ENCODE data around the gene CDSN. TPM values are rescaled to one million over a fixed set of nuclear protein-coding genes. Genes with fewer than 3 reads are reported as not detected.

The CDSN gene
- total RNA-seq, 6 experiments from 2014 or later = not detected

- Histone ChIP-seq H3K27me3 (no peaks in the 10 kb centered on the region), H3K4me3 (no peak overlapping the region), H3K9me3 (no peaks in the 10 kb centered on the region), H3K27ac (no peak overlapping the region), H3K4me1 (peaks cover 0 to 4% (median 0%) of the 10 kb centered on the region in 4 donors), H3K36me3 (no peaks in the 10 kb centered on the region)
- DNase-seq = no peak
- intact Hi-C loops (cut with DNase I) = no loop called here
- TF ChIP-seq CTCF (IDR thresholded peaks at IDR 0.05) = peak in 3 of 4 donors; percentile 20 to 34 (median 29)
- no peak for TF ChIP-seq POLR2A (IDR thresholded peaks at IDR 0.05)
- ATAC-seq = peak in 2 of 4 donors; percentile 23 to 27
- 48% methylated on average over 7 of the region's 8 CpGs for WGBS (ENCODE audit: insufficient coverage, low coverage, low lambda C conversion rate, missing lambda C conversion rate)
These were observed 36.4 kb downstream of the CDSN start for GRCh38 chr6:31083742-31084354.

GRCh38 chr6:31081872-31082271 lies 38.4 kb downstream of the CDSN start:
- DNase-seq (no peak), ATAC-seq (no peak)
- intact Hi-C loops (cut with DNase I) = no loop called here
- WGBS (ENCODE audit: insufficient coverage, low coverage, low lambda C conversion rate, missing lambda C conversion rate) = 76% methylated on average over 4 of the region's 6 CpGs
- Histone ChIP-seq H3K27me3 (no peaks in the 10 kb centered on the region), H3K36me3 (no peaks in the 10 kb centered on the region), H3K4me3 (no peak overlapping the region), H3K27ac (no peak overlapping the region), H3K9me3 (no peaks in the 10 kb centered on the region), H3K4me1 (no peaks in the 10 kb centered on the region)
- TF ChIP-seq POLR2A (IDR thresholded peaks at IDR 0.05) (no peak), CTCF (IDR thresholded peaks at IDR 0.05) (no peak)

DNA sequence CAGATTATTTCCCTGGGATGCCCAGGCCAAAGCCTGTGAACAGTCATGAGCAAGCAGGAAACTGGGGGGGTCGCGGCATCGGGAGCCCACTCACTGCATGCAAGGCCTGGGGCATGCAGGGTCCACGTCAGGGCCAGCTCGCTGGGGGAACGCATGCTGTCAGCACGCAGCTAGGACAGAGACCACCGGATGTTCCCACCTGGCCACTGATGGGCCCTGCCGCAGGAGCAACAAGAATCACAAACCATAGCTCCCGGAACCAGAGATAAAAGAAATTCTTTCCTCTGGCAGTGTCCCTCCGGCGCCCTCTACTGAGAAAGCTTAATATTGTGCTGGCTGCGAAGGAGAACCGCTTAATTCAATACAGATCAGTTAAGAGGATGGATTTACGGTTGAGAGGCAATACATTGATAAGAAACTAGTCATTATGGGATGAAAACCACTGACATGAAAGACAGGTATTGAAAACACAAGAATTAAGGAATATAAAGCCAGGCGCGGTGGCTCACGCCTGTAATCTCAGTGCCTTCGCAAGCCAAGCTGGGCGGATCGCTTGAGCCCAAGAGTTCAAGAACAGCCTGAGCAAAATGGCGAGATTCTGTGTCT lies 40.5 kb downstream of the CDSN start:
- Histone ChIP-seq H3K4me3 (no peak overlapping the region), H3K4me1 (no peaks in the 10 kb centered on the region), H3K9me3 (no peaks in the 10 kb centered on the region), H3K36me3 (no peaks in the 10 kb centered on the region), H3K27me3 (no peaks in the 10 kb centered on the region), H3K27ac (no peak overlapping the region)
- DNase-seq (peak in 1 of 3 donors; percentile 46), ATAC-seq (peak; percentile 81 to 88 (median 86))
- 24% methylated on average over 15 of the region's 22 CpGs for WGBS (ENCODE audit: insufficient coverage, low coverage, low lambda C conversion rate, missing lambda C conversion rate)
- intact Hi-C loops (cut with DNase I) = no loop called here
- TF ChIP-seq CTCF (IDR thresholded peaks at IDR 0.05) (peak; percentile 60 to 83 (median 76)), POLR2A (IDR thresholded peaks at IDR 0.05) (no peak)

- no peak for ATAC-seq
- H3K4me1 ChIP-seq = peaks cover 0 to 6% (median 0%) of the 10 kb centered on the region in 4 donors
- H3K27ac ChIP-seq = no peak overlapping the region
- no peak overlapping the region for H3K4me3 ChIP-seq
- WGBS (ENCODE audit: insufficient coverage, low coverage, low lambda C conversion rate, missing lambda C conversion rate) = 79% methylated on average over 4 of the region's 4 CpGs
- intact Hi-C loops (cut with DNase I) = no loop called here
- no peak for TF ChIP-seq POLR2A (IDR thresholded peaks at IDR 0.05)
- no peak for TF ChIP-seq CTCF (IDR thresholded peaks at IDR 0.05)
- H3K9me3 ChIP-seq = no peaks in the 10 kb centered on the region
- DNase-seq = no peak
- H3K27me3 ChIP-seq = no peaks in the 10 kb centered on the region
- H3K36me3 ChIP-seq = no peaks in the 10 kb centered on the region
These were observed 43.6 kb downstream of the CDSN start for GRCh38 chr6:31076611-31077010.
